SU-DHL-6 (cell line): ENCODE results near the gene FIS1.

Source experiments
- EZH2phosphoT487 ChIP-seq: fragments of 200-600 bp; sonication (generic), shearing (Covaris generic); conservative IDR thresholded peaks from 2 replicates; pipeline ENCODE4 v1.6.1; 2018; ENCODE audit warnings: mild to moderate bottlenecking, antibody characterized with exemption, low read length, moderate library complexity, mixed read lengths
- TF ChIP-seq, protein P1 (sequence below): fragments of 200-600 bp; sonication (generic); IDR thresholded peaks from one replicate; pipeline ENCODE4 v1.5.1; 2017; ENCODE audit warnings: antibody characterized with exemption, mild to moderate bottlenecking, low read length, moderate library complexity; ENCODE audit not compliant: insufficient read depth, poor library complexity, severe bottlenecking

GRCh38 chr7:101239191-101239950 is 5.5 kb downstream of the FIS1 start:
- TF ChIP-seq EZH2phosphoT487: no peak
- TF ChIP-seq, protein P1, sequence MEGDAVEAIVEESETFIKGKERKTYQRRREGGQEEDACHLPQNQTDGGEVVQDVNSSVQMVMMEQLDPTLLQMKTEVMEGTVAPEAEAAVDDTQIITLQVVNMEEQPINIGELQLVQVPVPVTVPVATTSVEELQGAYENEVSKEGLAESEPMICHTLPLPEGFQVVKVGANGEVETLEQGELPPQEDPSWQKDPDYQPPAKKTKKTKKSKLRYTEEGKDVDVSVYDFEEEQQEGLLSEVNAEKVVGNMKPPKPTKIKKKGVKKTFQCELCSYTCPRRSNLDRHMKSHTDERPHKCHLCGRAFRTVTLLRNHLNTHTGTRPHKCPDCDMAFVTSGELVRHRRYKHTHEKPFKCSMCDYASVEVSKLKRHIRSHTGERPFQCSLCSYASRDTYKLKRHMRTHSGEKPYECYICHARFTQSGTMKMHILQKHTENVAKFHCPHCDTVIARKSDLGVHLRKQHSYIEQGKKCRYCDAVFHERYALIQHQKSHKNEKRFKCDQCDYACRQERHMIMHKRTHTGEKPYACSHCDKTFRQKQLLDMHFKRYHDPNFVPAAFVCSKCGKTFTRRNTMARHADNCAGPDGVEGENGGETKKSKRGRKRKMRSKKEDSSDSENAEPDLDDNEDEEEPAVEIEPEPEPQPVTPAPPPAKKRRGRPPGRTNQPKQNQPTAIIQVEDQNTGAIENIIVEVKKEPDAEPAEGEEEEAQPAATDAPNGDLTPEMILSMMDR: no peak
